ENCODE results near the gene SORCS2. TPM values are rescaled to one million over a fixed set of nuclear protein-coding genes. Genes with fewer than 3 reads are reported as not detected.

The SORCS2 gene
- total and polyA plus RNA-seq, 12 donors, result 0.25 to 5.4 (median 2.2) TPM

DNA sequence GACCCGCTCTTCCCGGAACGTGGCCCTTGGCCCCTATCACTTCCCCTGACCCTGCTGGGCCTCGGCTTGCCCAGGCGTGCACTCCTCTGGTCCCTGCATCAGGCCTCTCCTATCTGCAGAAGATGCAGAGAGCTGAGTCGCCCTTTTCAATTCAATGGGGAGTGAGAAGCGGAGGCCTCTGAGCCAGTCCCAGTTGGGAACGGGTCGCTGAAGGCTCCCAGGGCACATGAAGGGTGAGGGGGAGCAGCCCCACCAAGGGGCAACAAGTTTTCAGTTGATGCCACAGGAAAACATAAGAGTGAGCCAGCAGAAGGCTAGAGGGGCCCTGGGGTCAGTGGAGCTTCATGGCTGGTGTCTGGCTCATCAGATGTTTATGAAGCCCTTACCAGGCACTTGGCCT lies 225.3 kb downstream of the SORCS2 start:
- Histone ChIP-seq H3K4me1 (no peaks in the 10 kb centered on the region), H3K27ac (no peak overlapping the region)

DNA sequence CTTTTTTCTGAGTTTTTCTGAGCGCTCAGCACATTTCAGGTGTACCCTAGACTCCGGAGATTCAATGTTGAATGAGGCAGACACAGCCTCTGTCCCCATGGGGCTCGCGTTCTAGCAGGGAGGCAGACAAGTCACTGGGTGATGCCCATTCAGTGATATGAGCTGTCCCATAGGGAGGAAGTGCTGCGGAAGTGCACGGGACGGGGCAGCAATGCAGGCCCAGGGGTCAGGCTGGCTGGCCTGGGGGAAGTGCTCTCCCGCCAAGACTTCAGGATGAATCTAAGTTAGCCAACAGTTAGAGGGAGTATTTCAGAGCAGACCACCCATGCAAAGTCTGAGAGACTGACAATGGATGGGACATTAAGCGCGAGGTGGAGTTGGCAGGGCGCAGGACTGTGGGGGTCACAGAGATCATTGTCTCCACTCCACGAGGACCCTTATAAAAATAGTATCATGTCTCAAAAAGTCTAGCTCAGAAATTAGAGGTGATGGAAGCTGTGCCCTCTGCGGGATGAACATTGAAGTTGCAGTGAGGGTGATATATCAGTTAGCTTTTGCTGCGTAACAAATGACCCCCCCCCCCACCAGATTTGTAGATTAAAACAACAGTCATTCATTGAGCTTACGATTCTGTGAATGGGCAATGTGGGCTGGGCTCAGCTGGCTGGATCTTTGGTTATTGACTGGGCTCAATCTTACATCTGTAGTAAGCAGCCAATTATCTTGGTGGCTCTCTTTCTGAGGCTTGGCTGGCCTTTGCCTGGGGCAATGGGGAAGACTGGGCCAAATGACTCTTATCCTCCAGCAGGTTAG lies 226.0 kb downstream of the SORCS2 start:
- H3K4me3 ChIP-seq, result no peak overlapping the region
- DNase-seq, result no peak
- H3K27ac ChIP-seq, result no peak overlapping the region
- no peak for ATAC-seq
- WGBS, 2 donors, result 77 to 82% methylated on average over 15 of the region's 15 CpGs
- no peaks in the 10 kb centered on the region for H3K36me3 ChIP-seq
- H3K27me3 ChIP-seq, result no peaks in the 10 kb centered on the region
- TF ChIP-seq, protein P1, sequence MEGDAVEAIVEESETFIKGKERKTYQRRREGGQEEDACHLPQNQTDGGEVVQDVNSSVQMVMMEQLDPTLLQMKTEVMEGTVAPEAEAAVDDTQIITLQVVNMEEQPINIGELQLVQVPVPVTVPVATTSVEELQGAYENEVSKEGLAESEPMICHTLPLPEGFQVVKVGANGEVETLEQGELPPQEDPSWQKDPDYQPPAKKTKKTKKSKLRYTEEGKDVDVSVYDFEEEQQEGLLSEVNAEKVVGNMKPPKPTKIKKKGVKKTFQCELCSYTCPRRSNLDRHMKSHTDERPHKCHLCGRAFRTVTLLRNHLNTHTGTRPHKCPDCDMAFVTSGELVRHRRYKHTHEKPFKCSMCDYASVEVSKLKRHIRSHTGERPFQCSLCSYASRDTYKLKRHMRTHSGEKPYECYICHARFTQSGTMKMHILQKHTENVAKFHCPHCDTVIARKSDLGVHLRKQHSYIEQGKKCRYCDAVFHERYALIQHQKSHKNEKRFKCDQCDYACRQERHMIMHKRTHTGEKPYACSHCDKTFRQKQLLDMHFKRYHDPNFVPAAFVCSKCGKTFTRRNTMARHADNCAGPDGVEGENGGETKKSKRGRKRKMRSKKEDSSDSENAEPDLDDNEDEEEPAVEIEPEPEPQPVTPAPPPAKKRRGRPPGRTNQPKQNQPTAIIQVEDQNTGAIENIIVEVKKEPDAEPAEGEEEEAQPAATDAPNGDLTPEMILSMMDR (IDR thresholded peaks at IDR 0.05), result no peak
- peaks cover 0 to 8% (median 0%) of the 10 kb centered on the region in 11 donors for H3K9me3 ChIP-seq
- intact Hi-C loops (cut with DNase I), result no loop called here
- no peaks in the 10 kb centered on the region for H3K4me1 ChIP-seq

More for the DNA sequence above, 225.3 kb downstream of the SORCS2 start:
- TF ChIP-seq, protein P1 (IDR thresholded peaks at IDR 0.05), result no peak
- WGBS, 2 donors, result 83 to 86% methylated on average over 9 of the region's 9 CpGs
- no peak for ATAC-seq
- no peak for DNase-seq
- Histone ChIP-seq H3K36me3 (no peaks in the 10 kb centered on the region), H3K27me3 (peaks cover 0 to 4% (median 2%) of the 10 kb centered on the region in 7 donors), H3K4me3 (no peak overlapping the region), H3K9me3 (peaks cover 0 to 8% (median 0%) of the 10 kb centered on the region in 11 donors)
- intact Hi-C loops (cut with DNase I), result no loop called here

DNA sequence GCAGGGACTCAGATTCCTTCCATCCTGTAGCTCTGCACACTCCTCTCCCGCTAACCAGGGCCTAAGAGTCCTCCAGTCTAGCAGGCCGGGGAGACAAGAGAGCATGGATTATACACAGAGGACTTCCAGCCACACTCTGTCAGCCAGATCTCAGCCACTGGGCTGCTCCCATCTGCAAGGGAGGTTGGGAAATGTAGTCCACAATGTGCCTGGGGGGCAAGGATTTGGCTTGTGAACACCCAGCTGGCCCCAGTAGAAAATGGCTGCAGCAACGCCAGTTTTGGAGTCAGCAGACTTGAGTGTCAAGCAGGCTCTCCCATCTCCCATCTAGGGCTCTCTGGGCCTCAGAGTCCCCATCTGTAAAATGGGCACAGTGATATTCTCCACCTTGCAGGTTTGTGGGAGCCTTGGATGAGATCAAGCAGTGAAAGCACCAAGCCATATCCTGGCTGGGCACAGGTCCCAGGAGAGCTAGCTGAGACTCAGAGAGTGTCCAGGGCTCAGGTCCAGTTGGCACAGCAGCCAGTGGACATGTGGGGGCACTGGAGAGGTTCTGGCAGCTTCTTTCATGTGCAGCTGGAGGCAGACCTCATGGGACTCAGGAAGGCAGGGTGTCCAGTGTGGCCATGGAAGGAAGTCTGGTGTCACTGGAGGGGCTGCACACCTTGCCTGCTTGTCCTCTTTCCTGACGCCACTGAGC lies 227.8 kb downstream of the SORCS2 start:
- Histone ChIP-seq H3K27ac (no peak overlapping the region), H3K4me1 (no peaks in the 10 kb centered on the region), H3K9me3 (peaks cover 0 to 8% (median 0%) of the 10 kb centered on the region in 11 donors), H3K36me3 (no peaks in the 10 kb centered on the region), H3K27me3 (no peaks in the 10 kb centered on the region), H3K4me3 (no peak overlapping the region)
- ATAC-seq (no peak), DNase-seq (no peak)
- TF ChIP-seq, protein P1 (IDR thresholded peaks at IDR 0.05), result no peak
- 47 to 49% methylated on average over 4 of the region's 4 CpGs for WGBS, 2 donors
- intact Hi-C loops (cut with DNase I), result no loop called here

DNA sequence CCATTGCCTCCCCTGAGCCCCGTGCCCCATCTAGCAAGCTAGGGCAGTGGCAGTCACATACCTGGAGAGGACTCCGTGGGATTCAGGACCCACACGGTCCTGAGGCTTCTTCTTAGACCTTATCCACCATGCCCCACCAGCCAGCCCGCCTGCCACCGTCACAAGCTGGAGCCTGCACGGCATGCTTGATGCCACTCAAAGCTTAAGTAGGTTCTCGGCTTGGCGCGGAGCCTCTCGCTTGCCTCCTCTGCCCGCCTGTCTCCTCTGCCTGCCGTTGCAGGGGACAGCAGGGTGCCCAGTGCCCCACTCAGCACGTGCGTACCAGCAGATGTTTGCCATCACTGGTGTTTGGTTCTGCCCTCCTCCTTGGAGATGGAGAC lies 228.3 kb downstream of the SORCS2 start:
- no peak for DNase-seq

More for the DNA sequence above, 228.3 kb downstream of the SORCS2 start:
- TF ChIP-seq, protein P1 (IDR thresholded peaks at IDR 0.05), result no peak
- Histone ChIP-seq H3K36me3 (no peaks in the 10 kb centered on the region), H3K4me1 (no peaks in the 10 kb centered on the region), H3K27me3 (no peaks in the 10 kb centered on the region), H3K9me3 (peaks cover 0 to 8% (median 0%) of the 10 kb centered on the region in 11 donors), H3K4me3 (no peak overlapping the region), H3K27ac (no peak overlapping the region)
- 75 to 80% methylated on average over 14 of the region's 14 CpGs for WGBS, 2 donors
- no peak for ATAC-seq
- intact Hi-C loops (cut with DNase I), result no loop called here
